Neural cell (in vitro differentiated cells): ENCODE data around the gene MCAM.

ENCODE experiments used
- CTCF ChIP-seq: fragments of 450-650 bp; IDR thresholded peaks from 2 replicates; pipeline ENCODE4 v1.5.1; 2014; ENCODE audit warnings: antibody characterized with exemption, mild to moderate bottlenecking, moderate library complexity; ENCODE audit not compliant: poor library complexity, severe bottlenecking
- EP300 ChIP-seq: fragments of 450-650 bp; conservative IDR thresholded peaks from 2 replicates; pipeline ENCODE4 v1.6.1; 2014; ENCODE audit warnings: antibody characterized with exemption, mild to moderate bottlenecking, moderate library complexity; ENCODE audit not compliant: poor library complexity, severe bottlenecking
- EZH2 ChIP-seq: fragments of 200-600, 300-800 bp; shearing (Covaris generic), sonication (generic); IDR thresholded peaks from 2 replicates; pipeline ENCODE4 v1.6.1; 2014; ENCODE audit warnings: antibody characterized with exemption, low read length, borderline replicate concordance, mild to moderate bottlenecking; ENCODE audit not compliant: insufficient read depth, poor library complexity, severe bottlenecking
- MXI1 ChIP-seq: fragments of 450-650 bp; conservative IDR thresholded peaks from 2 replicates; pipeline ENCODE4 v1.6.1; 2014; ENCODE audit warnings: antibody characterized with exemption, mild to moderate bottlenecking; ENCODE audit not compliant: poor library complexity, severe bottlenecking
- POLR2AphosphoS5 ChIP-seq: IDR thresholded peaks from 2 replicates; pipeline ENCODE4 v1.6.1; 2012
- RAD21 ChIP-seq: fragments of 450-650 bp; conservative IDR thresholded peaks from 2 replicates; pipeline ENCODE4 v1.6.1; 2014; ENCODE audit warnings: antibody characterized with exemption, mild to moderate bottlenecking, moderate library complexity
- TAF1 ChIP-seq: IDR thresholded peaks from 2 replicates; pipeline ENCODE4 v1.6.1; 2012; ENCODE audit warnings: low read depth

GRCh38 chr11:119355091-119355843, 38.3 kb upstream of the MCAM start:
- TF ChIP-seq CTCF (no peak), EP300 (no peak), EZH2 (no peak), RAD21 (no peak), TAF1 (no peak), MXI1 (no peak), POLR2AphosphoS5 (no peak)
